Erythroblast (primary cell): ENCODE data around the gene TMEM52.

ENCODE experiments used
- DNase-seq, 2 experiments: peaks; one replicate each; lab custom pipeline; 2025; lab: John Stamatoyannopoulos, UW
- GATA1 ChIP-seq: IDR thresholded peaks from 2 replicates; pipeline ENCODE4 v1.6.1; 2011; ENCODE audit warnings: low read depth, mild to moderate bottlenecking, control low read depth, low read length, moderate library complexity
- POLR2A ChIP-seq: IDR thresholded peaks from 2 replicates; pipeline ENCODE4 v1.6.1; 2011; ENCODE audit warnings: mild to moderate bottlenecking, low read length

Gene TMEM52

DNA sequence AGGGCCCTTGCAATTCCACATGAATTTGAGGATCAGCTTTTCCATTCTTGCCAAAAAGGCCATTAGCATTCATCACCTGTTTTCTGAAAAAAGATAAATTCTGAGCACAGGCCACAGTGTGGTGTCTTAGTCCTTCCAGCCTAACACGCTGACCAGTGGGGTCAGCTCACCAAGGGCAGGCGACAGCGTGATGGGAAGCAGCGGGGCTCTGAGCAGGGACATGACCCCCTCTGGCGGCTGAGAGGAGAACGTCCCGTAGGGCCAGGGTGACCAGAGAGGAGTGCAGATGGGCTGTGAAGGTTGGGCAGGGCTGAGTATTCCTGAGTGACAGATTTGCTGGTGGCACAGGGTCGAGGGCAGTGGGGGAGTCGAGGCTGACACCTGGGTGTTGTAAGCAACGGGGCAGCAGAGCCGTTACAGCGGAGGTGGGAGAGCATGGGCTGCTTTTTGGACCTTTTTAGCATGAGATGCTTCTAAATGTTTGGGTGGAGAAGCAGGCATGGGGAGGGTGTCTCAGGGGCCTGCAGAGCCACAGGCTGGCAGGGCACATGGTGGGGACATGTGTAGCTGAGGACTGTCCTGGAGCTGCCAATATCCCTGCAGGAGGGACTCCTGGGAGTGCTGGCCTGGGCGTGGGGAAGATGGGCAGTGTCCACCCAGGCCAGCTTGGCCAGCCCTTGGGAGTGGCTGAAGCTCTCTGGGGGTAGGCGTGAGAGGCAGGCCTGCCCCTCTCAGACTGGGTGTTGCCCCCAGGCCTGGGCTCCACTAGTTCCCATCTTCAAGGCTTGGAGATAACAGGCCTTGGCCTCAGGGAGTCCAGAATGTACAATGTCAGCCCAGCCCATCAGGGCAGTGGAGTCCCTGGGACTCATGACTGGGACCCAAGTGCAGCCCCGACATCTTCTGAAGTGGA is 12.6 kb downstream of the TMEM52 start:
- DNase-seq = peak; percentile 79 to 86
- TF ChIP-seq GATA1 = no peak
- no peak for TF ChIP-seq POLR2A

DNA sequence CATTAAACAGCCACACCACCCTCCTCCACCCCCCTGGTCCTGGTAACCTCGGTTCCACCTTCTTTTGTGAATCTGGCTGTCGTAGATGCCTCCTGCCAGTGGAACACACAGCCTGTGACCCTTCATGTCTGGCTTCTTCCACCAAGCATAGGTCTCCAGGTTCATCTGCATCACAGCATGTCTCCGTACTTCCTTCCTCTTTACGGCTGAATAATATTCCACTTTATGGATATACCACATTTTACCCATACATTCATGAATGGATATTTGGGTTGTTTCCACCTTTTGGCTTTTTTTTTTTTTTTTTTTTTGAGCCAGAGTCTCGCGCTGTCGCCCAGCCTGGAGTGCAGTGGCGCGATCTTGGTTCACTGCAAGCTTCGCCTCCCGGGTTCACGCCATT is 15.9 kb downstream of the TMEM52 start:
- TF ChIP-seq POLR2A = no peak
- TF ChIP-seq GATA1 = no peak
- DNase-seq = no peak

DNA sequence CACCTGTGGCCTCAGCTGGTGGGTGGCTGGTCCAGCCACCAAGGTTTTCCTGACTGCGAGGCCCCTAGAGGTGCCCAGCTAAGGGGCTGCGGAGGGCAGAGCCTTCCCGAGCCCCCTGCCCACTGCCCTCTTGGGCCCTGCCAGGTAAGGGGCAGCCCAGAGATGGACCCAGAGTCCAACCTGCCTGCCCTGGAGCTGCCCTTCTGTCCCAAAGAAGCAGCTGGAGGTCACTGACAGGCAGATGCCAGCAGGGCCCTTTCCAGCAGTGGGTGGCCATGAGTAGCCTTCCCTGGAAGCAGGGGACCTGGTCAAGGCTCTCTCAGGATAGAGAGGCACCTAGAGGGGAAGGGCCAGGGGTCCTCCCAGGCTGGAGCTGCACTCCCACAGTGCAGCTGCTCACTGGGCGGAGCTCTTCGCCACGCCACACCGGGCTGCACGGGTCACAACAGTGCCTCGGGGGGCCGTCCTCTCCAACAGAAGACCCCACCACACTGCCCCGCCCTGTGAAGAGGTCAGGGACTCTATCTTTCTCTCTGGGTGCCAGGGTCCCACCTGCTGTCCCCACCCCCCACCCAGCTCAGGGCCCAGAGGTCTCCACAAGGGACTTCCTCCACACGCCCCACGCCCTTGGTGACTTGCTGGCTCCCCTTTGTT is 17.3 kb downstream of the TMEM52 start:
- no peak for TF ChIP-seq GATA1
- no peak for DNase-seq

DNA sequence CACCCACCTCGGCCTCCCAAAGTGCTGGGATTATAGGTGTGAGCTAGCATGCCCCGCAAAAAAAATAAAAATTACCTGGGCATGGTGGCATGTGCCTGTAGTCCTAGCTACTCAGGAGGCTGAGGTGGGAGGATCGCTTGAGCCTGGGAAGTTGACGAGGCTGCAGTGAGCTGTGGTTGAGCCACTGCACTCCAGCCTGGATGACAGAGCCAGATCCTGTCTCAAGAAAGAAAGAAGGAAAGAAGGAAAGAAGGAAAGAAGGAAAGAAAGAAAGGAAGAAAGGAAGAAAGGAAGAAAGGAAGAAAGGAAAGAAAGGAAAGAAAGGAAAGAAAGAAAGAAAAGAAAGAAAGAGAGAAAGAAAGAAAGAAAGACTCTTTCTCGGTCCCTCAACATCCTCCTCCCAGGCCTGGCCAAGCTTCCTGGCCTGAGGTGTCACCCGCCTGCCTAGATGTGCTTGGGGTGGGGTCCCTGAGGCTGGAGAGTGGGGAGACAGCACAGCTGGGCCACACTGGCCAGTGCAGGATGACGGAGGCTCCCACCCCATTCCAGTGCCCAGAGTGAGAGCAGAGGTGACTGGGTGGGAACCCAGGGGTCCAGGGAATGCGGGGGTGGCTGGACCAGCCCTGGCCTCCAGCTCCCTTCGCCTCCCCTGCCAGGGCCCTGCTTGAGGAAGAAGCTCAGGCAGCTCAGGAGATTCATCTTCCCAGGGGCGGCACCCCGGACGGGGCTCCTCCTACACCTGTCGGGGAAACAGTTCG is 18.0 kb downstream of the TMEM52 start:
- TF ChIP-seq GATA1 (no peak), POLR2A (no peak)
- no peak for DNase-seq

DNA sequence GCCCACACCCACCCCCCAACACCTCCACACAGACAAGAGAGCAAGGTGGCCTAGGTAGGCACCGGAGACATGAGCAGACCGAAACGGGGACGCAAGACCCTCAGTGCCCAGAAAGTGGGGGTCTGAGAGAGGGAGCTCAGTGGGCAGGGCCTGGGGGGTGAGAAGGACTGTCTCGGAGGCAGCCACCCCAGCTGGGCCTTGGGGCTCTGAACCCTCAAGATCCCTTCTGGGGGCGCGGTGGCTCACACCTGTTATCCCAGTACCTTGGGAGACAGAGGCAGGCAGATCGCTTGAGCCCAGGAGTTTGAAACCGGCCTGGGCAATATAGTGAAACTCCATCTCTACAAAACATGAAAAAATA is 19.1 kb downstream of the TMEM52 start:
- DNase-seq = no peak
- TF ChIP-seq GATA1 (no peak), POLR2A (no peak)

DNA sequence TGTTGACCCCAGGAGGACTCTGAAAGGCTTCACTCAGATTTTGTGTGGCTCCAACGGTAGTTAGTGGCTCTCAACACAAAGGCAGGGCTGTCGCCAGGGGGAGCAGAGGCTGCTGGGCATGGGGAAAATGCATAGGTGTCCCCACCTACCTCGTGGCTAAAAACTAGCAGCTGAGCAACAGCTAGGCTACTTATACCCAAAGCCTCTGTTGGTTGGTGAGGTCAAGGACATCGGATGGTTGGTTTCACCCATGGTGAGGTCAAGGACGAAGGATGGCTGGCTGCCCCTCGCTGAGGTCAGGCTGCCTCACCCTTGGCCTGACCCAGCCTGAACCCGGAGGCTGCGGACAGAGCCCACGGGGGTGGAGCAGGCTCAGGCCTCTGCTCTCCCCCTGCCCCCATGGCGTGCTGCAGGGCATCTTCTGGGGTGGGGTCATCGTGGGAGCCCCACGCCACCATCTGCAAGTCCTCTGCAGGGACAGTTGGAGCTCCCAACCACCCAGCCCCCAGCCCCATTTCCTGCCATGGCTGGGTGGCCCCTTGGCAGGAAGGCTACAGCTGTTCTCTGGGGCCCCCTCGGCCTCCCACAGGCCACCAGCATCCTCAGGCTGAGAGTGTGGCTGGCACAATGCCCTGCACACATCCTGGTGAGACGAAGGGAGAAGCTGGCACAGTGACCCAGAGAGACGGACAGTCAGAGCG is 19.7 kb downstream of the TMEM52 start:
- no peak for DNase-seq
- no peak for TF ChIP-seq POLR2A
- TF ChIP-seq GATA1 = no peak

DNA sequence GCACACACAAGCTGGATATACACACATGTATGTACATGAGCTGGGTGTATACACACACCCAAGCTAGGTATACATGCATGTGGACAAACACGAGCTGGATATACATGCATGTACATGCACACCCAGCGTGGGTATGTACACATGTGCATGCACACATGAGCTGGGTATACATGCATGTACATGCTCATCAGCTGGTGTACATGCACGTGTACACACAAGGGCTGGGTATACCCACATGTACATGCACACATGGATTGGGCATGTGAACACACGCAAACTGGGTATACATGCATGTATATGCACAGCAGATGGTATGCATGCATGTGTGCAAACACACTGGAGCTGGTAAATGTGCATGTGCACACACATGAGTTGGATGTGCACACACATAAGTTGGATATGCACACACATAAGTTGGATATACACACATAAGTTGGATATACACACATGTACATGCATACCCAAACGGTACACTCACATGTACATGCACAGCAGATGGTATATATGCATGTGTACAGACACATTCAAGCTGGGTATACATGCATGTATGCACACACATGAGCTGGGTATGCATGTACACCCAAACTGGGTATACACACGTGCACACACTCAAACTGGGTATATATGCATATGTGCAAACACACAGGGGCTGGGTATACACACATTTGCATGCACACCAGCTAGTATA is 20.7 kb downstream of the TMEM52 start:
- DNase-seq = no peak
- TF ChIP-seq GATA1 (no peak), POLR2A (no peak)

DNA sequence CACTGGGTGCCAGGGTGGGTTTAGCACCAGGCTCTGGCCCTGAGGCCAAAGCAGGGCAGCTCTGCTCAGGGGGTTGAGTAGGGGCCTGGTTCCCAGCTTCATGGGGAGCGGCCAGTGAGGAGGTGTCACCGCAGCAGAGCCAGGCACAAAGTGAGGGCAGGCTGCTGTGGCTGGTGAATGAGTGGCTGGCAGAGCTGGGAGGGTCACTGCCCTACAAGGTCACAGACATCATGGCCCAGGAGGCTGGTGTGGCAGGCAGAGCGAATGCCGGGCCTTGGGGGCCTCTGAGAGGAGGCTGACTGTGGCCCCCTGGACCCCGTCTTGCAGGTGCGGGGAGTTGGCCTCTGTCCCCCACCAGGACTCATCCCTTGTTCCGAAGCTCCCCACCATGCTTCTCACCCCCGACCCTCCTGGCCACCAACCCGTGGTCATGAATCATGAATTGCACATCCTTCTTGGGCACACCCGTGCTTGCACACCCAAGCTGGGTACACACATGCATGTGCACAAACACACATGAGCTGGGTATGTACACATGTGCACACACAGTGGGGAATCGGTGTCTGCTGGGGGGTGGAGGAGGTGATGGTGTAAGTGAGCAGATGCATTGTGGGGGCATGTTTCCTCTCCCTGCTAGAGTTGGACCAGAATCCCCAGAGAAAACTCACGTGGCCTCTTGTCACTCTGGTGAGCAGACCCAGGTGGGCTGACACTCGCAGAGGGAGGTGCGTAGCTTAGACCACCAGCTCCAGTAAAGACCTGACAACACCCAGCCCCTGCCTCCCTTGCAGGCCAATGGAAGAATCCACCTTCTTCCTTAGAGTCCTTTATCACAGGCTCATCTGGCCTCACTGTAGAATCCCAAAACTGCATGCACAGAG is 23.4 kb downstream of the TMEM52 start:
- DNase-seq = no peak
- TF ChIP-seq POLR2A = no peak
- no peak for TF ChIP-seq GATA1

DNA sequence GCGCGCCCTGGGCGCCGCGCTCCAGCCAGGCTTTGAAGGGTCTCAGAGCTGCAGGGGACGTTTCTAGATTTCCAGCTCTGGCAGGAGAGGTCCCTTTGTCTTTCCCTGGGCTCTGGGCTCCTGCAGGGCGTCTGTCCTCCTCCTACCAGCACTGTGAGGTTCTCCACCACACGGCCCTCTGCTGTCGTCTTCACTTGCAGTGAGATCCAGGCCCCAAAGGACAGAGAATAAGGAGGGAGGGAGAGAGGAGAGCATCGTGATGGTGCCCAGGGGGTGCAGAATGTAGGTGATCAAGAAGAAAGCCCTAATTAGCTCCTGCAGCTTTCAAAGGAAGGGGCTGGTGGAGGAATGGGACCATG is 24.0 kb downstream of the TMEM52 start:
- no peak for TF ChIP-seq POLR2A
- no peak for TF ChIP-seq GATA1
- no peak for DNase-seq

DNA sequence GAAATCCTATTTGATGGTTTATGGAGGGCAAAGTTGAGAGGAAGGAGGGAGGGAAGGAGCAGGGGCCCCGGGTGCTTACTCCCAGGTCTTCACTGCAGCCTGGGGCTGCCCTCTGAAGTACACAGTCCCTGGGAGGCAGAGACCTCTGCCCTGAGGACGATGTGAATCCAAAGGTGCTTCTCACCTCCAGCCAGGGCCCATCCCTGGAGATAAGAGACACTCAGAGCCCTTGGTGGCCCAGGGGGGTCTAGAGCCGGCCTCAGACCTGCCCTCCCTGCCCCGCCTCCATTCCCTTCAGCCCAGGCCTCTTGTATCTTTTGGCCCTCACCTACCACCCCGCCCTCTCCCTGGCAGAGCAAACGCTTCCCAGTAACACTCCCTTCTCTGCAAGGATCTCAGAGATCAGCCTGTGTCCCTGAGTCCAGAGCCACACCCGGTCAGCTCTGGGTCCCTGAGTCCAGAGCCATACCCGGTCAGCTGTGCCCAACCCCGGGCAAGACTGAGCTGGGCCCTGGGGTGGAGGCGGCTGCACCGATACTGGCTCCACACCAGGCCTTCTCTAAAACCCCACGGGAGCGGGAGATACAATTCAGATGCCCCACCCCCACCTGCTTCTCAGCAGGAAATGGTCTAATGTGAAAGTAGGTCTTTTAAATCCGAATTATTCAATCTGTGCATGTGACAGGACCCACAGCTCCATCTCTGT is 24.6 kb downstream of the TMEM52 start:
- TF ChIP-seq GATA1 = no peak
- TF ChIP-seq POLR2A = no peak
- no peak for DNase-seq

DNA sequence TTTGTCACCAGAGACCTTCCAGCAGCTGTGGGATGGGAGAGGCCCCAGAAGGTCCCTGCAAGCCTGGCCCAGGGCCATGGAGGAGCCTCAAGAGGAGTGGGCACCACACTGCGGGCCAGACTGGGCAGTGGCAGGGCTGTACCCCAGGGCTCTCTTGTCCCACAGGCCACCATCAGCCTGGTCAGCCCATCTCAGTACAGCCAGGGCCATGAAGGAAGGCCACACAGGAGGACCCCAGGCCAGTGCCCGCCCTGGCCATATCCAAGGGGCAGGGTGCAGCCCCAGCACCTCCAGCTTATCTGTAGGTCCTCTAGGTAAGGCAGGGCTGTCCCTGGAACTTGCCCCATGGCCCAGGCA is 25.1 kb downstream of the TMEM52 start:
- TF ChIP-seq POLR2A = no peak
- TF ChIP-seq GATA1 = no peak
- DNase-seq = no peak

DNA sequence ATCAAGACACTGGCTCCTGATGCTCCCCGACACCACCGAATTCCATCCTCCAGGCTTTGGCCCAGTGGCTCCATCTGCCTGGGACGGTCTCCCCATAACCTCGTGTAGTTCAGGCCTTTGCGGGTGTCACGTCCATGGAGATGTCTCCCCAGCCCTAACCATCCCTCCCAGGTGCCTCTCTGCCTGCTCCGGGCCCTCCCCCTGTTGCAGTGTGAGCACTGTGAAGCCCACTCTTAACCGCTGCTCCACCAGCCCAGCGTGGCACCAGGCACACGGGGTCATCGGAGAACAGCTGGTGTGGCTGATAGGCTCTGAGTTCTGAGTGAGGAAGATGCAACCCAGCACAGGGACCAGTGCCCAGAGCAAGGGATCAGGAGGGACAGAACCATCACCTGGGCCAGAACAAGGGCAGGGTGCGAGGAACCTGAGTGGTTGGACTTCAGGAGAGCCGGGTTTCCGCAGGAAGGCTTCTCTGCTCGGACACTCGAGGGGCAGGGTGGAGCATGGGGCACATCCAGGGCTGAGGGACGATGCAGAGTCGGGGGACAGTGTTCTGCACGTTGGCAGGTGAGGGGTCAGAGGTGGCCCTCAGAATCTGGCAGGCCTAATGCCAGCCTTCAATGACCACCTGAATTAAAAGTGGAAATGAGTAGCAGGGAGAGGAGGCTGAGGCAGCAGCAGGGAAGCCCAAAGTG is 25.6 kb downstream of the TMEM52 start:
- DNase-seq = no peak
- TF ChIP-seq POLR2A (no peak), GATA1 (no peak)
